Neural progenitor cell (in vitro differentiated cells): ENCODE data around the gene PPP2R2D. TPM values are rescaled to one million over a fixed set of nuclear protein-coding genes. Genes with fewer than 3 reads are reported as not detected.

Source experiments
- DNase-seq: peaks from one replicate; pipeline ENCODE4 v3.0.0-alpha.2; 2016; ENCODE audit warnings: low spot score
- H2AFZ ChIP-seq: fragments of 200-600 bp; sonication (generic); replicated peaks from 2 replicates; pipeline ENCODE4 v1.6.1; 2016; ENCODE audit warnings: antibody characterized with exemption
- H3F3A ChIP-seq: fragments of 200-600 bp; sonication (generic); 2 replicates; pipeline ENCODE4 v1.6.1; 2016; ENCODE audit warnings: antibody characterized with exemption, low read depth
- H3K27ac ChIP-seq: fragments of 200-600 bp; sonication (generic); 2 replicates; pipeline ENCODE4 v1.5.1; 2016; ENCODE audit warnings: mild to moderate bottlenecking
- H3K27me3 ChIP-seq: fragments of 200-600 bp; sonication (generic); 2 replicates; pipeline ENCODE4 v1.6.1; 2016; ENCODE audit warnings: mild to moderate bottlenecking, moderate library complexity
- H3K36me3 ChIP-seq: fragments of 200-600 bp; sonication (generic); 2 replicates; pipeline ENCODE4 v1.5.1; 2016
- H3K4me1 ChIP-seq: fragments of 200-600 bp; sonication (generic); 2 replicates; pipeline ENCODE4 v1.6.1; 2016; ENCODE audit warnings: mixed run types
- H3K4me2 ChIP-seq: fragments of 200-600 bp; sonication (generic); 2 replicates; pipeline ENCODE4 v1.6.1; 2016
- H3K4me3 ChIP-seq: fragments of 200-600 bp; sonication (generic); 2 replicates; pipeline ENCODE4 v1.5.1; 2016
- H3K79me2 ChIP-seq: fragments of 200-600 bp; sonication (generic); 2 replicates; pipeline ENCODE4 v1.6.1; 2016; ENCODE audit warnings: low read depth
- H3K9ac ChIP-seq: fragments of 200-600 bp; sonication (generic); 2 replicates; pipeline ENCODE4 v1.6.1; 2016
- H3K9me3 ChIP-seq: fragments of 200-600 bp; sonication (generic); 2 replicates; pipeline ENCODE4 v1.5.1; 2016; ENCODE audit warnings: low read depth
- H4K20me1 ChIP-seq: fragments of 200-600 bp; sonication (generic); 2 replicates; pipeline ENCODE4 v1.6.1; 2016; ENCODE audit warnings: low read depth
- H3K27ac Mint-ChIP-seq: 3 replicates; pipeline ENCODE4 v1.8.0; 2021; ENCODE audit warnings: mixed read lengths
- H3K27me3 Mint-ChIP-seq: 2 replicates; pipeline ENCODE4 v1.8.0; 2022; ENCODE audit warnings: low read depth, mild to moderate bottlenecking, inconsistent platforms, moderate library complexity, mixed read lengths; ENCODE audit not compliant: insufficient read depth
- H3K36me3 Mint-ChIP-seq: 3 replicates; pipeline ENCODE4 v1.8.0; 2021; ENCODE audit warnings: mixed read lengths
- H3K4me1 Mint-ChIP-seq: 3 replicates; pipeline ENCODE4 v1.8.0; 2021; ENCODE audit warnings: mixed read lengths
- H3K4me3 Mint-ChIP-seq: 3 replicates; pipeline ENCODE4 v1.8.0; 2021; ENCODE audit warnings: mild to moderate bottlenecking, moderate library complexity, mixed read lengths
- H3K9me3 Mint-ChIP-seq: 3 replicates; pipeline ENCODE4 v1.8.0; 2020; ENCODE audit warnings: mixed read lengths
- EZH2 ChIP-seq: fragments of 200-600 bp; sonication (generic); IDR thresholded peaks from 2 replicates; pipeline ENCODE4 v1.6.1; 2017; ENCODE audit warnings: antibody characterized with exemption, mild to moderate bottlenecking, moderate library complexity
- EZH2phosphoT487 ChIP-seq: fragments of 200-600 bp; sonication (generic); IDR thresholded peaks from 2 replicates; pipeline ENCODE4 v1.6.1; 2017; ENCODE audit warnings: antibody characterized with exemption
- total RNA-seq: library from RNA; depleted of rRNA; stranded (reverse); fragments of >200 nt; gene quantifications from 2 replicates; pipeline ENCODE4 v1.2.3, GENCODE V29; 2015; ENCODE audit warnings: low replicate concordance
- TF ChIP-seq, protein P1 (sequence below): fragments of 200-600 bp; sonication (generic); IDR thresholded peaks from 2 replicates; pipeline ENCODE4 v1.5.1; 2017; ENCODE audit warnings: antibody characterized with exemption, mild to moderate bottlenecking

PPP2R2D gene
- total RNA-seq, 1 donor from 2014 or later: 28.1 TPM

DNA sequence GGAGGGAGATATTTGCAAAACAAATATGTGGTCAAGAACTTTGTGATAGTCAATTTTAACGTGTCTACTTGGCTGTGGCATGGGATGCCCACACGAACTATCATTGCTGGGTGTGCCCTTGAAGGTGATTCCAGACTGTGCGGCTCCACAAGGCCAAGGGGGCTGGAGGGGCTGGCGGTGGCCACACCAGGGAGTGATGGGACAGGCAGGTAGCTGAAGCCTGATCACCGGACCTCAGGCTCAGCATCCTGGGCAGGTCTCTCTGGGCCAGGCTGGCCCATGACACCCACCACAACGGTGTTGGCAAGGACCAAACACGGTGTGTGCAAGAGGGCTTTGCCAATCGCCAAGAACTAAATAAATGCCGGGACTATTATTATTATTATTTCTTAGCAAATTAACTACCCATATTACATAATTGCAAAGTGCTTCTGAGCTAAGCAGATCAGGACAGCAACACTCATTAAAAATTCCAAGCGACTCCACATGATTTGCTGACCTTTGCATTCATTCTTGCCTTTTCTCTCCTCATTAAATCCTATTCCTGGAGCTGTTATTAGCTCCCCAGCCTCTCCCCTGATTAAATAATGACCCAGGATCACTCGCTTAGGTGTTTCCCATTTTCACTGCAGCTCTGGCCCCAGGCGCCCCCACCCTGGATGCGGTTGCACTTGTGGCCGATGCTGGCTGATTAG, 35.4 kb upstream of the PPP2R2D start:
- no peak overlapping the region for H3K4me3 ChIP-seq
- H3K9me3 Mint-ChIP-seq: peaks cover 16% of the 10 kb centered on the region
- H3K4me1 ChIP-seq: no peaks in the 10 kb centered on the region
- no peaks in the 10 kb centered on the region for H3K79me2 ChIP-seq
- H3K27ac Mint-ChIP-seq: no peak overlapping the region
- no peak for TF ChIP-seq EZH2phosphoT487
- TF ChIP-seq, protein P1, sequence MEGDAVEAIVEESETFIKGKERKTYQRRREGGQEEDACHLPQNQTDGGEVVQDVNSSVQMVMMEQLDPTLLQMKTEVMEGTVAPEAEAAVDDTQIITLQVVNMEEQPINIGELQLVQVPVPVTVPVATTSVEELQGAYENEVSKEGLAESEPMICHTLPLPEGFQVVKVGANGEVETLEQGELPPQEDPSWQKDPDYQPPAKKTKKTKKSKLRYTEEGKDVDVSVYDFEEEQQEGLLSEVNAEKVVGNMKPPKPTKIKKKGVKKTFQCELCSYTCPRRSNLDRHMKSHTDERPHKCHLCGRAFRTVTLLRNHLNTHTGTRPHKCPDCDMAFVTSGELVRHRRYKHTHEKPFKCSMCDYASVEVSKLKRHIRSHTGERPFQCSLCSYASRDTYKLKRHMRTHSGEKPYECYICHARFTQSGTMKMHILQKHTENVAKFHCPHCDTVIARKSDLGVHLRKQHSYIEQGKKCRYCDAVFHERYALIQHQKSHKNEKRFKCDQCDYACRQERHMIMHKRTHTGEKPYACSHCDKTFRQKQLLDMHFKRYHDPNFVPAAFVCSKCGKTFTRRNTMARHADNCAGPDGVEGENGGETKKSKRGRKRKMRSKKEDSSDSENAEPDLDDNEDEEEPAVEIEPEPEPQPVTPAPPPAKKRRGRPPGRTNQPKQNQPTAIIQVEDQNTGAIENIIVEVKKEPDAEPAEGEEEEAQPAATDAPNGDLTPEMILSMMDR: no peak
- no peak for TF ChIP-seq EZH2
- no peaks in the 10 kb centered on the region for H3K36me3 Mint-ChIP-seq
- no peaks in the 10 kb centered on the region for H3K27me3 ChIP-seq
- H3K9ac ChIP-seq: no peak overlapping the region
- H3K27ac ChIP-seq: no peak overlapping the region
- no peaks in the 10 kb centered on the region for H3F3A ChIP-seq
- no peak overlapping the region for H3K4me2 ChIP-seq
- no peaks in the 10 kb centered on the region for H4K20me1 ChIP-seq
- H2AFZ ChIP-seq: no peak overlapping the region
- H3K27me3 Mint-ChIP-seq: peaks cover 5% of the 10 kb centered on the region
- H3K9me3 ChIP-seq: no peaks in the 10 kb centered on the region
- H3K4me3 Mint-ChIP-seq: no peak overlapping the region
- no peaks in the 10 kb centered on the region for H3K4me1 Mint-ChIP-seq
- no peak for DNase-seq
- H3K36me3 ChIP-seq: no peaks in the 10 kb centered on the region

DNA sequence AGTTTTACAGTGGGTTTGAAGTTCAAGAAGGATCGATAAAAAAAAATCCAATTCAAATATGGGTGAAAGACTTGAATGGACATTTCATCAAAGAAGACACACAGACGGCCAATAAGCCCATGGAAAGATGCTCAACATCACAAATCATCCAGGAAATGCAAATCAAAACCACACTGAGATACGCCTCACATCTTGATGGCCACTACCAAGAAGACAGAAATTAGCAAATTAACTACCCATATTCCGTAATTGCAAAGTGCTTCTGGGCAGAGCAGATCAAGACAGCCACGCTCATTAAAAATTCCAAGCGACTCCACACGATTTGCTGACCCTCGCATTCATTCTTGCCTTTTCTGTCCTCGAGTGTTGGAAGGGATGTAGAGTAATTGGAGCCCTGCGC, 34.1 kb upstream of the PPP2R2D start:
- Mint-ChIP-seq H3K9me3 (peaks cover 16% of the 10 kb centered on the region), H3K27ac (no peak overlapping the region), H3K27me3 (peaks cover 7% of the 10 kb centered on the region), H3K4me3 (no peak overlapping the region), H3K4me1 (no peaks in the 10 kb centered on the region), H3K36me3 (no peaks in the 10 kb centered on the region)
- Histone ChIP-seq H3K4me1 (no peaks in the 10 kb centered on the region), H3K79me2 (no peaks in the 10 kb centered on the region), H3K27me3 (no peaks in the 10 kb centered on the region), H3K9ac (no peak overlapping the region), H4K20me1 (no peaks in the 10 kb centered on the region), H3K9me3 (no peaks in the 10 kb centered on the region), H3K4me2 (no peak overlapping the region), H3K4me3 (no peak overlapping the region), H3F3A (no peaks in the 10 kb centered on the region), H3K27ac (no peak overlapping the region), H3K36me3 (no peaks in the 10 kb centered on the region), H2AFZ (no peak overlapping the region)
- no peak for TF ChIP-seq EZH2
- TF ChIP-seq, protein P1: no peak
- no peak for TF ChIP-seq EZH2phosphoT487
- no peak for DNase-seq

DNA sequence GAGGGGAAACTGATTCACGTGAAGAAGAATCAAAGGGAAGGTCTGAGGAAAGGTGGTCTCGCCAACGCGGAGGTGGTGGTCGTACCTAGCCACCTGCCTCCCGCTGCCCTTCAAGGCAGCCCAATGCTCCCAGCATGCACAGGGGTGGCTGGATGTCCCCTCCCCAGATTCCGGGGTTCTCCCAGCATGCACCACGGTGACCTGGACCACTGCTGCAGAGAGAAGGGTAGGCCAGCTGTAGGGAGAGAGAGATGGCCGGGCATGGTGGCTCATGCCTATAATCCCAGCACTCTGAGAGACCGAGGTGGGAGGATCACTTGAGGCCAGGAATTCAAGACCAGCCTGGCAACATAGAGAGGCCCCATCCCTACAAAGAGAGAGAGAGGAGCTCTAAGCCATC, 32.4 kb upstream of the PPP2R2D start:
- no peaks in the 10 kb centered on the region for H3K9me3 ChIP-seq
- TF ChIP-seq EZH2: no peak
- TF ChIP-seq, protein P1: no peak
- no peak for TF ChIP-seq EZH2phosphoT487
- Mint-ChIP-seq H3K36me3 (no peaks in the 10 kb centered on the region), H3K27me3 (peaks cover 9% of the 10 kb centered on the region), H3K4me1 (no peaks in the 10 kb centered on the region), H3K27ac (no peak overlapping the region), H3K9me3 (peaks cover 12% of the 10 kb centered on the region), H3K4me3 (no peak overlapping the region)
- no peaks in the 10 kb centered on the region for H3K4me1 ChIP-seq
- no peaks in the 10 kb centered on the region for H3K79me2 ChIP-seq
- no peaks in the 10 kb centered on the region for H3K27me3 ChIP-seq
- no peaks in the 10 kb centered on the region for H3K36me3 ChIP-seq
- no peak overlapping the region for H3K4me3 ChIP-seq
- H4K20me1 ChIP-seq: no peaks in the 10 kb centered on the region
- no peak overlapping the region for H3K9ac ChIP-seq
- DNase-seq: no peak
- H3F3A ChIP-seq: no peaks in the 10 kb centered on the region
- no peak overlapping the region for H3K4me2 ChIP-seq
- H3K27ac ChIP-seq: no peak overlapping the region
- H2AFZ ChIP-seq: no peak overlapping the region
